ENCODE results near the gene SPEF2. TPM values are rescaled to one million over a fixed set of nuclear protein-coding genes. Genes with fewer than 3 reads are reported as not detected.

The SPEF2 gene
- total and polyA plus RNA-seq, 10 of the 15 experiments (the other 5 are each of a cell fraction or from before 2014, with no cell fraction given): 0.03 to 2.0 (median 0.07) TPM; not detected in 3

DNA sequence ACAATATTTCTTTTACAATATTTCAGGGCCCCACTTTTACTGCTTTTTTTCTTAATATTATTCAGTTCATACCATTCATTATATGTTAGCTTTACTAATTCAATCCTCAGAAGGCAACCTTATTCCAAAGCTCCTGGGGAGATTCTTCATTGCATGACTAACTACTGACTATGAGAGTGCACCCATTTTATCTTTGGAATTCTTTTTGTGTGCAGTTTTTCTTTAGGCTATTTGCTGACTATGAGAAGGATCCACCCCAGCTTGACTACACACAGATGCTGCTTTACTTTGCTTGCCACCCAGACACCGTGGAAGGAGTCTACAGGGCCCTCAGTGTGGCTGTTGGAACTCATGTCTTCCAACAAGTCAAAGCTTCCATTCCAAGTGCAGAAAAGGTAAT, 182.1 kb downstream of the SPEF2 start:
- Histone ChIP-seq H3K9me3 (replicated peaks; ENCODE audit: control insufficient read depth, insufficient read depth, low read length) (no peaks in the 10 kb centered on the region), H4K20me1 (ENCODE audit: control insufficient read depth, insufficient read depth) (no peaks in the 10 kb centered on the region), H3K27ac (ENCODE audit: control insufficient read depth, insufficient read depth) (no peak overlapping the region), H3K4me3 (no peak overlapping the region), H3K79me2 (ENCODE audit: control insufficient read depth, insufficient read depth, low read length) (no peaks in the 10 kb centered on the region), H2AFZ (ENCODE audit: control insufficient read depth, low read depth, low read length) (no peak overlapping the region), H3K27me3 (replicated peaks in 1 of 2; ENCODE audit: control insufficient read depth in 2 of 2, insufficient read depth in 2 of 2, low read length in 1 of 2) (no peaks in the 10 kb centered on the region), H3K4me2 (ENCODE audit: control insufficient read depth, insufficient read depth) (no peak overlapping the region), H3K36me3 (ENCODE audit: control insufficient read depth in 2 of 2, insufficient read depth in 2 of 2, low read length in 1 of 2) (no peaks in the 10 kb centered on the region), H3K4me1 (ENCODE audit: control insufficient read depth, insufficient read depth, low read length) (no peaks in the 10 kb centered on the region), H3K9ac (ENCODE audit: control insufficient read depth, insufficient read depth, low read length) (no peak overlapping the region)
- BruUV-seq (replicated peaks): no TSS peak
- ChIA-PET RAD21 (ENCODE audit: unreplicated experiment) (interaction anchor here (1.8 kb wide), 1 partner anchor 125 kb away, joined by 5 read pairs; no protein-coding TSS in a partner anchor), POLR2A (interaction anchor here (1.2 kb wide), 1 partner anchor 10 kb away, joined by 3 read pairs; no protein-coding TSS in a partner anchor), SMC1A (ENCODE audit: uncharacterized antibody, unreplicated experiment) (interaction anchor here (0.6 to 1.3 kb wide), 4 partner anchors 9 to 438 kb away, joined by 3 read pairs; no protein-coding TSS in a partner anchor), CTCF (interaction anchor here (1.1 to 1.9 kb wide), 3 partner anchors 10 to 148 kb away, joined by 3 to 6 read pairs (median 4); no protein-coding TSS in a partner anchor)
- DNase-seq (ENCODE audit: low read depth, low spot score): no peak
- intact Hi-C loops (cut with micrococcal nuclease; ENCODE audit: unreplicated experiment) (no loop called here), in situ Hi-C loops (cut with MboI) (no loop called here)
- no peak for FAIRE-seq
- ATAC-seq: no peak
- WGBS (ENCODE audit: insufficient coverage, insufficient replicate concordance, low lambda C conversion rate, missing lambda C conversion rate): 0% methylated on average over 1 of the region's 1 CpG
- TF ChIP-seq FOS (IDR thresholded peaks at IDR 0.05; ENCODE audit: borderline replicate concordance, extremely low read depth, insufficient read length) (no peak), SKIL (IDR thresholded peaks at IDR 0.05; ENCODE audit: low read depth, poor library complexity, severe bottlenecking) (no peak), JUNB (IDR thresholded peaks at IDR 0.05) (no peak), DPF2 (IDR thresholded peaks at IDR 0.05) (no peak), TCF7 (IDR thresholded peaks at IDR 0.05; ENCODE audit: borderline replicate concordance) (no peak), RUNX3 (IDR thresholded peaks at IDR 0.05; ENCODE audit: low read length) (no peak), ATF2 (IDR thresholded peaks at IDR 0.05; ENCODE audit: low read length) (no peak), CUX1 (IDR thresholded peaks at IDR 0.05; ENCODE audit: insufficient replicate concordance, low read depth, low read length) (no peak), SMC3 (IDR thresholded peaks at IDR 0.05; ENCODE audit: borderline replicate concordance, low read length) (no peak), BHLHE40 (IDR thresholded peaks at IDR 0.05; ENCODE audit: borderline replicate concordance in 1 of 2, low read depth in 2 of 2, low read length in 1 of 2) (no peak), BACH1 (IDR thresholded peaks at IDR 0.05; ENCODE audit: borderline replicate concordance) (no peak), TCF3 (IDR thresholded peaks at IDR 0.05; ENCODE audit: borderline replicate concordance, insufficient read depth, low read depth, low read length) (no peak)
- TF ChIP-seq, protein P1, sequence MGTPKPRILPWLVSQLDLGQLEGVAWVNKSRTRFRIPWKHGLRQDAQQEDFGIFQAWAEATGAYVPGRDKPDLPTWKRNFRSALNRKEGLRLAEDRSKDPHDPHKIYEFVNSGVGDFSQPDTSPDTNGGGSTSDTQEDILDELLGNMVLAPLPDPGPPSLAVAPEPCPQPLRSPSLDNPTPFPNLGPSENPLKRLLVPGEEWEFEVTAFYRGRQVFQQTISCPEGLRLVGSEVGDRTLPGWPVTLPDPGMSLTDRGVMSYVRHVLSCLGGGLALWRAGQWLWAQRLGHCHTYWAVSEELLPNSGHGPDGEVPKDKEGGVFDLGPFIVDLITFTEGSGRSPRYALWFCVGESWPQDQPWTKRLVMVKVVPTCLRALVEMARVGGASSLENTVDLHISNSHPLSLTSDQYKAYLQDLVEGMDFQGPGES (IDR thresholded peaks at IDR 0.05): no peak
